ENCODE measurements around the gene MAP3K5. TPM values are rescaled to one million over a fixed set of nuclear protein-coding genes. Genes with fewer than 3 reads are reported as not detected.

Gene MAP3K5
- total and polyA plus RNA-seq, 9 donors, result 37.0 to 217 (median 80.2) TPM

- no peak overlapping the region for H3K27ac ChIP-seq
- no peaks in the 10 kb centered on the region for H3K36me3 ChIP-seq
- H3K4me1 ChIP-seq (ENCODE audit: insufficient read depth), result peaks cover 31% of the 10 kb centered on the region
- 89% methylated on average over 1 of the region's 1 CpG; no CpG with 5 or more reads in 2 of the 3 donors for WGBS, 3 donors
- H3K9me3 ChIP-seq, result no peaks in the 10 kb centered on the region
- intact Hi-C loops (cut with DNase I), result no loop called here
- TF ChIP-seq EP300 (IDR thresholded peaks at IDR 0.05) (no peak), POLR2A (IDR thresholded peaks at IDR 0.05) (no peak)
- TF ChIP-seq, protein P1, sequence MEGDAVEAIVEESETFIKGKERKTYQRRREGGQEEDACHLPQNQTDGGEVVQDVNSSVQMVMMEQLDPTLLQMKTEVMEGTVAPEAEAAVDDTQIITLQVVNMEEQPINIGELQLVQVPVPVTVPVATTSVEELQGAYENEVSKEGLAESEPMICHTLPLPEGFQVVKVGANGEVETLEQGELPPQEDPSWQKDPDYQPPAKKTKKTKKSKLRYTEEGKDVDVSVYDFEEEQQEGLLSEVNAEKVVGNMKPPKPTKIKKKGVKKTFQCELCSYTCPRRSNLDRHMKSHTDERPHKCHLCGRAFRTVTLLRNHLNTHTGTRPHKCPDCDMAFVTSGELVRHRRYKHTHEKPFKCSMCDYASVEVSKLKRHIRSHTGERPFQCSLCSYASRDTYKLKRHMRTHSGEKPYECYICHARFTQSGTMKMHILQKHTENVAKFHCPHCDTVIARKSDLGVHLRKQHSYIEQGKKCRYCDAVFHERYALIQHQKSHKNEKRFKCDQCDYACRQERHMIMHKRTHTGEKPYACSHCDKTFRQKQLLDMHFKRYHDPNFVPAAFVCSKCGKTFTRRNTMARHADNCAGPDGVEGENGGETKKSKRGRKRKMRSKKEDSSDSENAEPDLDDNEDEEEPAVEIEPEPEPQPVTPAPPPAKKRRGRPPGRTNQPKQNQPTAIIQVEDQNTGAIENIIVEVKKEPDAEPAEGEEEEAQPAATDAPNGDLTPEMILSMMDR (IDR thresholded peaks at IDR 0.05), result no peak
- DNase-seq, result no peak
- H3K27me3 ChIP-seq, result no peaks in the 10 kb centered on the region
- H3K4me3 ChIP-seq, result no peak overlapping the region
Observed at GRCh38 chr6:136769759-136770158, 22.5 kb downstream of the MAP3K5 start.

GRCh38 chr6:136769124-136769523 is 23.2 kb downstream of the MAP3K5 start:
- 95 to 98% (median 97%) methylated on average over 2 of the region's 2 CpGs for whole genome bisulfite sequencing, 3 donors
- H3K9me3 ChIP-seq, result no peaks in the 10 kb centered on the region
- peak overlapping the region in 1 of 2 donors; percentile 37 for H3K27ac ChIP-seq
- H3K27me3 ChIP-seq, result no peaks in the 10 kb centered on the region
- intact Hi-C loops (cut with DNase I), result no loop called here
- TF ChIP-seq, protein P1 (IDR thresholded peaks at IDR 0.05), result no peak
- TF ChIP-seq POLR2A (IDR thresholded peaks at IDR 0.05), result no peak
- TF ChIP-seq EP300 (IDR thresholded peaks at IDR 0.05), result no peak
- H3K4me3 ChIP-seq, result no peak overlapping the region
- DNase-seq, result no peak
- H3K36me3 ChIP-seq, result no peaks in the 10 kb centered on the region
- peaks cover 31% of the 10 kb centered on the region for H3K4me1 ChIP-seq (ENCODE audit: insufficient read depth)

DNA sequence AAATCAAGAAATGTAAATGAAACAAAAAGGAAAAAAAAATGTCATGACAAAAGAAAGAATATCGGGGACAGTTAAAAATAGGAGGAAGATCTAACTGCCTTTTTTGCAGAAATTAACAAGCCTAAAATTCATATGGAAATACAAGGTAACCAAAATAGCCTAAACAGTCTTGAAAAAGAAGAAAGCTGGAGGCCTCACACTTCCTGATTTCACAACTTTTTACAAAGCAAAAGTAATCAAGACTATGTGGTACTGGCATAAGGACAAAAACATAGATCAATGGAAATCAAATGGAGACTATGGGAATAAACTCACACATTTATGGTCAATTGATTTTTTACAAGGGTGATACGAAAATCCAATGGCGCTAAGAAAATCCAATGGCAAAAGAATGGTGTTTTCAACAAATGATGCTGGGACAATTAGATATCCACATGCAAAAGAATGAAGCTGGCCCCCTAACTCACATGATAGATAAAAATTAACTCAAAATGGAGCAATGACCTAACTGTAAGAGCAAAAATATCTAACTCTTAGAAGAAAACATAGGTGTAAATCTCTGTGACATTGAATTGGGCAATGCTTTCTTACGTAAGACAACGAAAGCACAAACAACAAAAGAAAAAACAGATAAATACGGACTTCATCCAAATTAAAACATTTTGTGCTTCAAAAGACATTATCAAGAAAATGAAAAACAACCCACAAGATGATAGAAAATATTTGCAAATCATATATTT is 24.5 kb downstream of the MAP3K5 start:
- Histone ChIP-seq H3K4me3 (no peak overlapping the region), H3K36me3 (no peaks in the 10 kb centered on the region), H3K9me3 (no peaks in the 10 kb centered on the region), H3K4me1 (ENCODE audit: insufficient read depth) (peaks cover 28% of the 10 kb centered on the region), H3K27ac (peak overlapping the region in 1 of 2 donors; percentile 65), H3K27me3 (no peaks in the 10 kb centered on the region)
- no peak for DNase-seq
- WGBS, 3 donors, result 69 to 78% (median 72%) methylated on average over 6 of the region's 6 CpGs
- TF ChIP-seq POLR2A (IDR thresholded peaks at IDR 0.05) (no peak), EP300 (IDR thresholded peaks at IDR 0.05) (no peak)
- TF ChIP-seq, protein P1 (IDR thresholded peaks at IDR 0.05), result no peak
- intact Hi-C loops (cut with DNase I), result no loop called here

DNA sequence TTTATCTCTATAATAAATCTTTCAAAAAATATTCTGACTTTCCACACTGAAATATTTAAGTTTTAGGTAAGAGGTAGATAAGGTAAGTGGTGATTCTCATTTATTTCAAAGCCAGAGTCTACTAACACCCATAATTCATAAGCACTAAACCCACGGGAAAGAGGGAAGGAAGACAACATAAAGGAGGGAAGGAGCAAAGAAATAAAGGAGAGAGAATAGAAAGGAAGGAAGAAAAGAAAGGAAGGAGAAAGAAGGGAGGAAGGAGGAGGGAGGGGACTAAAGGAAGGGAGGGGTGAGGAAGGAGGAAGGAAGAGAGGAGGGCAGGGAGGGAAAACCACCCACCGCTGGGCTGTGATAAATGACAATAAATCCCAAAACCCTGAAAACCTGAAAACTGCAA is 25.2 kb downstream of the MAP3K5 start:
- Histone ChIP-seq H3K27ac (peak overlapping the region in 1 of 2 donors; percentile 65), H3K4me1 (ENCODE audit: insufficient read depth) (peaks cover 30% of the 10 kb centered on the region)
- intact Hi-C loops (cut with DNase I), result no loop called here

More for the DNA sequence above, 25.2 kb downstream of the MAP3K5 start:
- no peak for DNase-seq
- H3K4me3 ChIP-seq, result no peak overlapping the region
- WGBS, 3 donors, result 63 to 73% (median 64%) methylated on average over 2 of the region's 2 CpGs
- H3K36me3 ChIP-seq, result no peaks in the 10 kb centered on the region
- no peaks in the 10 kb centered on the region for H3K27me3 ChIP-seq
- H3K9me3 ChIP-seq, result no peaks in the 10 kb centered on the region
- TF ChIP-seq POLR2A (IDR thresholded peaks at IDR 0.05) (no peak), EP300 (IDR thresholded peaks at IDR 0.05) (no peak)
- TF ChIP-seq, protein P1 (IDR thresholded peaks at IDR 0.05), result no peak
